Measurements from ENCODE around the gene ZSWIM6. TPM values are rescaled to one million over a fixed set of nuclear protein-coding genes. Genes with fewer than 3 reads are reported as not detected.

Gene ZSWIM6
- total RNA-seq, 2 donors from 2014 or later = 10.6 to 18.8 TPM

DNA sequence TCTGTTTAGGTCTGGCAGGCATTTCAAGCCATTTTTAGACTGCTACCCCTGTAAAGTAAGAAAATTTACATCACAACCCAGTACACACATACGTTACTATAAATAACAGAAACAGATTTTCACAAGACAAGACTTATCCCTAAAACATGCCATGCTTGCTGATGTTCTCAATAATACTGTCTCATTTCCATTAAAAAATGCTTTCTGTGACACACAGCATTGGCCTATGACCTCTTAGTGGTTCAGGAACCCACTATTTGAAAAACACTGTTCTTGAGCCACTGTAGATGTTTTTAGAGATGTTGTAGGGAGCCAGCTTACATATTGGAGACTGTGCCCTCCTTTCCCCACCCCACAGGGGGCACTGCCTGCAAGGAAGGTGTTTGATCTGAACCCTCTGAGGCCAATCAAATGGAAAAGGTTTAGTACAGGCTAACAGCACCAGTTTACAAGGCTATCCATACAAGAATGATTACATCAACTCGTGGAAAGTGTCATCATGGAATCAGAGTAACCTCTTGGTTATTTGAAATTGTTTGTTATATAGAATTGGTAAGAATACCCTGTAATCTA, 30.8 kb downstream of the ZSWIM6 start:
- no peaks in the 10 kb centered on the region for H3K9me3 ChIP-seq
- H3K36me3 ChIP-seq = no peaks in the 10 kb centered on the region
- H3K4me3 ChIP-seq = no peak overlapping the region
- H3K4me1 ChIP-seq (ENCODE audit: control insufficient read depth in 1 of 2, low read depth in 2 of 2) = peaks cover 16 to 24% of the 10 kb centered on the region in 2 donors
- no peak for DNase-seq (ENCODE audit: low spot score)
- H3K27ac ChIP-seq = no peak overlapping the region
- no peaks in the 10 kb centered on the region for H3K27me3 ChIP-seq (replicated peaks; ENCODE audit: insufficient read depth)
- ATAC-seq (ENCODE audit: insufficient number of reproducible peaks, low FRiP score, low read depth) = no peak
- TF ChIP-seq, protein P1, sequence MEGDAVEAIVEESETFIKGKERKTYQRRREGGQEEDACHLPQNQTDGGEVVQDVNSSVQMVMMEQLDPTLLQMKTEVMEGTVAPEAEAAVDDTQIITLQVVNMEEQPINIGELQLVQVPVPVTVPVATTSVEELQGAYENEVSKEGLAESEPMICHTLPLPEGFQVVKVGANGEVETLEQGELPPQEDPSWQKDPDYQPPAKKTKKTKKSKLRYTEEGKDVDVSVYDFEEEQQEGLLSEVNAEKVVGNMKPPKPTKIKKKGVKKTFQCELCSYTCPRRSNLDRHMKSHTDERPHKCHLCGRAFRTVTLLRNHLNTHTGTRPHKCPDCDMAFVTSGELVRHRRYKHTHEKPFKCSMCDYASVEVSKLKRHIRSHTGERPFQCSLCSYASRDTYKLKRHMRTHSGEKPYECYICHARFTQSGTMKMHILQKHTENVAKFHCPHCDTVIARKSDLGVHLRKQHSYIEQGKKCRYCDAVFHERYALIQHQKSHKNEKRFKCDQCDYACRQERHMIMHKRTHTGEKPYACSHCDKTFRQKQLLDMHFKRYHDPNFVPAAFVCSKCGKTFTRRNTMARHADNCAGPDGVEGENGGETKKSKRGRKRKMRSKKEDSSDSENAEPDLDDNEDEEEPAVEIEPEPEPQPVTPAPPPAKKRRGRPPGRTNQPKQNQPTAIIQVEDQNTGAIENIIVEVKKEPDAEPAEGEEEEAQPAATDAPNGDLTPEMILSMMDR (IDR thresholded peaks at IDR 0.05) = no peak

DNA sequence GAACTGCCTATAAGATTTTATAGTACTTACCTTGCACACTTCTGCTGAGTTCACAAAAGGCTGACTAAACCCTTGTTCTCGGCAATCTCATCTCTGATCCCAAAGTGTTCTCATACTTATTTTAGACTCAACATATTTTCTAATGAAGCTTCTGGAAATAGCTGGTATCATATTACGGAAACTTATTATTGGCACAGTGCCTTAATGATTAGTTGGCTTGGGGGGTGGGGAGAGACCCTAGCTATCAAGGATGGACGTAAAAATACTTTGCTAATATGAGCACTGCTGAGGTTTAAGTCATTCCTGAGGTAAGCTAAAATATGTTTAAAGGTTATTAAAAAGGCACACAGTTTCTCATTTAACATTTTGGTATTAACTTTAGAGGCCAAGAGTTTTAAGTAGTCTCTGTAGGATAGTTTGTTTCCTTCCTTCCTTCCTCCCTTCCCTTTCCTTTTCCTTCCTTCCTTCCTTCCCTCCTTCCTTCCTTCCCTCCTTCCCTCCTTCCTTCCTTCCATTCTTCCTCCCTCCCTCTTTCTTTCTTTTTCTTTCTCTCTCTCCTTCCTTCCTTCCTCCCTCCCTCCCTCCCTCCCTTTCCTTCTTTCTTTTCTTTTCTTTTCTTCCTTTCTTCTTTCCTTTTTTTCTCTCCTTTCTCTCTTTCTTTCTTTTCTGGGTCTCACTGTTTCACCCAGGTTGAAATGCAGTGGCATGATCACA, 31.5 kb downstream of the ZSWIM6 start:
- H3K4me1 ChIP-seq (ENCODE audit: control insufficient read depth in 1 of 2, low read depth in 2 of 2) = peaks cover 16 to 24% of the 10 kb centered on the region in 2 donors
- H3K36me3 ChIP-seq = no peaks in the 10 kb centered on the region
- no peak overlapping the region for H3K4me3 ChIP-seq
- TF ChIP-seq, protein P1 (IDR thresholded peaks at IDR 0.05) = no peak
- ATAC-seq (ENCODE audit: insufficient number of reproducible peaks, low FRiP score, low read depth) = no peak
- no peaks in the 10 kb centered on the region for H3K9me3 ChIP-seq
- no peaks in the 10 kb centered on the region for H3K27me3 ChIP-seq (replicated peaks; ENCODE audit: insufficient read depth)
- no peak for DNase-seq (ENCODE audit: low spot score)
- H3K27ac ChIP-seq = no peak overlapping the region

DNA sequence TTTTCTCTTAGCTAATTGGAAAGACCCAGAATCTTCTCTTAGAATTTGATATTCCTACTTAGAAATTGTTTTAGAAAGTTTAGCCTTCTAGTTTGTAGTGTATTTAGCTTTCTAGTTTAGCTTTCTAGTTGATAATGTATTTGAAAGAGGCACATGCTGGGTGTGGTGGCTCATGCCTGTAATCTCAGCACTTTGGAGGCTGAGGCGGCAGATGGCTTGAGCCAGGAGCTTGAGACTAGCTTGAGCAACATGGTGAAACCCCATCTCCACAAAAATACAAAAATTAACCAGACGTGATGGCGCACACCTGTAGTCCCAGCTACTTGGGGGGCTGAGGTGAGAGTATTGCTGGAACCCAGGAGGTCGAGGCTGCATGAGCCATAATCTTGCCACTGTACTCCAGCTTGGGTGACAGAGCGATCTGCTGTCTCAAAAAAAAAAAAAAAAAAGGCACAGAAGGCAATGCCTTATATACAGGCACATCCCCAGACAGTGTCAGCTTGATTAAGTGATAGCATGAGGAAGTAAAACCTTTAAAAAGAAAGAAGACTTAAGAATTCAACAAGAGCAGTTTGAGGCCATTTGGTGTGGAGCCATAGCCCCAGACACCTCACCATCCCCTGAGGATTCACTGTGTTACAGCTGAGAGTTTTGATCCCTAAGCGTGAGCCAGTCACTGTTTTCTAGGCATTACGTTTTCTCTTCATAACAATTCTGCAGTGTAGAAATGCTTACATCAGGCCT, 34.6 kb downstream of the ZSWIM6 start:
- no peak overlapping the region for H3K27ac ChIP-seq
- TF ChIP-seq, protein P1 (IDR thresholded peaks at IDR 0.05) = no peak
- no peak overlapping the region for H3K4me3 ChIP-seq
- ATAC-seq (ENCODE audit: insufficient number of reproducible peaks, low FRiP score, low read depth) (no peak), DNase-seq (ENCODE audit: low spot score) (no peak)
- H3K9me3 ChIP-seq = no peaks in the 10 kb centered on the region
- peaks cover 6 to 16% of the 10 kb centered on the region in 2 donors for H3K4me1 ChIP-seq (ENCODE audit: control insufficient read depth in 1 of 2, low read depth in 2 of 2)
- H3K27me3 ChIP-seq (replicated peaks; ENCODE audit: insufficient read depth) = no peaks in the 10 kb centered on the region
- H3K36me3 ChIP-seq = no peaks in the 10 kb centered on the region

DNA sequence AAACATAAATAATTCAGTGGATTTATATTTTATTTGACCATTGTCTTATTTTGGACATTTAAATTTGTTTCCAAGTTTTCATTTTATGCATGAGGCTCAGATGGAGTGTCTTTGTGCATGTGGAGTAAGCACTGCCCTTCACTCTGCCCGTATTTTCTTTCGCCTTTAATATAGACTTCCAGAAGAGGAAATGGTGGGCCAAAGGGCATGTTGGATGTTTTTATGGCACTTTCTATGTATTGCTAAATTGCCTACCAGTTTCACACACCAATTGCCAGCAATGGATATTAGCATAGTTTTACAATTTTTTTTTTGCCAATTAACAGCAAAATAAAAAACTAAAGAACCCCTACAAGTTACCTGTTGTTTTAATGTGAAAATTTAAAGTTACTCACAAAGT, 38.4 kb downstream of the ZSWIM6 start:
- H3K9me3 ChIP-seq = no peaks in the 10 kb centered on the region
- no peak overlapping the region for H3K4me3 ChIP-seq
- DNase-seq (ENCODE audit: low spot score) = no peak
- ATAC-seq (ENCODE audit: insufficient number of reproducible peaks, low FRiP score, low read depth) = no peak
- peaks cover 0 to 5% of the 10 kb centered on the region in 2 donors for H3K4me1 ChIP-seq (ENCODE audit: control insufficient read depth in 1 of 2, low read depth in 2 of 2)
- TF ChIP-seq, protein P1 (IDR thresholded peaks at IDR 0.05) = no peak
- H3K27me3 ChIP-seq (replicated peaks; ENCODE audit: insufficient read depth) = no peaks in the 10 kb centered on the region
- H3K27ac ChIP-seq = no peak overlapping the region
- no peaks in the 10 kb centered on the region for H3K36me3 ChIP-seq

DNA sequence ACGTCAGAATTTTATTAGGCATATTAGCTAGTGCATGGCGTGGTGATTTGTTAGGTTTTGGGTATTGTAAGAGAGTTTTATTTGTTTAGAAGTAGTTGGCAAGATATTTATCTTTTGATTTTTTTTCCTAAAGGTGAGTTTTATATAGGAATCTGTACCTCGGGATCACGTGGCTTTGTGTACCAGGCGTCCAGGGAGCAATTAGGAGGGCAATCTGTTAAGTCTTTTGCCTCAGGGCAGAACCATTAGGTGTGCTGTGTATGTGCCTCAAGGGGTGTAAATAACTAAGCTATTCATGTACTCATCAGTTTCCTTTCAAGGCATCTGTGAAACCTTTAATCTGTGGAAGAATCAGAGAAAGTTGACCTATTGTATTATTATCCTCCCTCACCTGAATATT, 39.4 kb downstream of the ZSWIM6 start:
- no peak overlapping the region for H3K4me3 ChIP-seq
- no peak for ATAC-seq (ENCODE audit: insufficient number of reproducible peaks, low FRiP score, low read depth)

More for the DNA sequence above, 39.4 kb downstream of the ZSWIM6 start:
- Histone ChIP-seq H3K36me3 (no peaks in the 10 kb centered on the region), H3K4me1 (ENCODE audit: control insufficient read depth in 1 of 2, low read depth in 2 of 2) (peaks cover 0 to 5% of the 10 kb centered on the region in 2 donors), H3K27ac (no peak overlapping the region), H3K27me3 (replicated peaks; ENCODE audit: insufficient read depth) (no peaks in the 10 kb centered on the region), H3K9me3 (no peaks in the 10 kb centered on the region)
- TF ChIP-seq, protein P1 (IDR thresholded peaks at IDR 0.05) = no peak
- no peak for DNase-seq (ENCODE audit: low spot score)

All from thoracic aorta (tissue), 2 donors.